Measurements from ENCODE around the gene TSSK1B.

TSSK1B gene

GRCh38 chr5:113397046-113397445 is 37.7 kb downstream of the TSSK1B start:
- no peak for DNase-seq

DNA sequence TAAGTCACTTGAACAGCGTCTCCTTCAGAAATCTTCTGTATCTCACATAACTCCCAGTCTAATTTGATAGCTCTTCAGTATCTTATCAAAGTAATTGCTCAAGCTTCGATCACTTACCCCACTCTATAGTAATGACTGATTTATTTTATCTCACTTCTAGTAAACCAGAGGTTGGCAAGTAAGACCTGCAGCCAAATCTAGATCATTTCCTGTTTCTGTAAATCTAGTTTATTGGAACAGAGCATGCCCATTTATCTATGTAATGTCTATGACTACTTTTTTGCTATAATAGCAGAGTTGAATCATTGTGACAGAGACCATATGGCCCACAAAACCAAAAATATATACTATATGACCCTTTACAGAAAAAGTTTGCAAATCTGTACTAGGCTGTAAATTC is 40.1 kb downstream of the TSSK1B start:
- DNase-seq = no peak

GRCh38 chr5:113390224-113390623 is 44.6 kb downstream of the TSSK1B start:
- DNase-seq = no peak

DNA sequence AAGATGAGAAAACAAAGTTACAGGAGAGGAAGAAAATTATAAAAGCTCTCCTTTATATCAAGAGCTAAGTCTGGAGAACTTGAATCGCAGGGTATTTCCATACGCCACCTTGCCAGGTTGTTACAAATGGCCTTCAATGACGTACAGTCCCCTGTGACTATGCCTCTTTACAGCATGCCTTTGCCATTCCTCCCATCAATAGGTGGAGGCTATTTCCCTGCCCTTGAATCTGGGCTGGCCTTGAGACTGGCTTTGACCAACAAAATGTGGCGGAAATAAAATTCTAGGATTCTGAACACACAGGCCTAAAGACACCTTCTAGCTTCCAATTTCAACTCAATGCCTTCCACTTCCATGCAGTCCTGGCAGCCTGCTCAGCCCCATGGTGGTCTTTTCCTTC is 45.7 kb downstream of the TSSK1B start:
- no peak for DNase-seq

DNA sequence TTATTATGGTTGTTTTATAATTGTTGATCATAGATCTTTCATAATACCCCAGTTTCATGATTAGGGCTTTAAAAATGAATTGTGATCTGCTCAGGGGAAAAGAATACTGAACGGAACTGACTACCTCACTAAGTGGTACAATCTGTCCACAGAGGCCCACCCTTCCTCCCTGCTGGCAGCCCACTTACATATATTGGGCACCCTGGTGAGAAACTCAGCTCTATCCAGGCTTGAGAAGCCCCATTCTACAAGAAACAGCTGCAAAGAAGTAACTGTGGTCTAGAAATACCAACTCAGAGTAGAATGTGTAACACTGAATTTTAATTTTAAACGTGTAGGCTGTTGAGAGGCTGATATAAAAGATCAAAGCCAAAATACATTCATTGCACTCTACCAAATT is 46.9 kb downstream of the TSSK1B start:
- no peak for DNase-seq

DNA sequence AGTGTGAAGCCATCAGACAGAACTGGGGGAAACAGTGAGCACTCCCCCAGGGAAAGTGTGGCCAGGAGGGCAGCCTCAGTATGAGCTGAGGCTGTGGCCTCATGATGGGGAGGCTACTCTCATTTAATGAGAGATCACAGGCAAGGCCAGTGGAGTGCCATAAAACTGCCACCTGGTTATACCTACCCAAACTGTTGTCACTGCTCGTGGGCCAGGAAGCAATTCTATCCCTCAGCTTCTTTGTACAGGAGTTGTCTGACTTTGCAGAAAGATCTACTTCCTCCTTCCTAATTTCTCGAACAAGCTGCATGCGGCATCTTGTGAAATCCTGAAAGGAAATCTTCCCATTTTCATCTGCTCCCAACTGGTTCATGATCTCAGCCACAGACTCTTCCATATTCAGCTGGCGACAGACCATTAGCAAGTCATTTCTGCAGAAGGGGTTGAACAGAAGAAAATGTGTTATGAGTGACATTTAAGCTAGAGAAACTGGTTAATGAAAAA is 50.0 kb downstream of the TSSK1B start:
- no peak for DNase-seq

GRCh38 chr5:113382731-113383130 is 52.1 kb downstream of the TSSK1B start:
- no peak for DNase-seq
